ENCODE results near the gene DDX31.

DDX31 gene

DNA sequence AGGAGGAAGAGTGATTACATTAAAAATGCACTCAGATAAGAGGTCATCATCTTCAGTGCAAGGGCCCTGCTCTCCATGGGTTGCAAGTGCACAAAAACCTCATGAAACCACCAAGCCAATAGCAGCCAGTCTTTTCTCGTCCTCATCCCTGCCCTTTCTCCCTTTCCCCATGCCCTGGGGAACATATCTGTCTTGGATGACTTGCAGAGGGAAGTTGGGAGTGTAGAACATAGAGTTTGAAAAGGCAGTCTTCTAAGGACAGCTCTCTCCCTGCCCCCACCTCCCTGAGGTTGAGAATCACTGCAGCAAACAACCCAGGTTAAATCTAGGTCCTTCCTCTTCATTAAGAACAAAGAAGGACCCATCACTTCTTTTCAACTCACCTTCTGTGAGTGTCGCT is 22.0 kb downstream of the DDX31 start:
- Histone ChIP-seq H3K27me3 (ENCODE audit: insufficient read depth, poor library complexity, severe bottlenecking) (no peaks in the 10 kb centered on the region), H3K4me3 (replicated peaks; ENCODE audit: insufficient read depth, low read length) (no peak overlapping the region), H3K27ac (replicated peaks) (no peak overlapping the region)
- DNase-seq (ENCODE audit: low read depth in 1 of 2, low spot score in 1 of 2), result no peak
- TF ChIP-seq, protein P1, sequence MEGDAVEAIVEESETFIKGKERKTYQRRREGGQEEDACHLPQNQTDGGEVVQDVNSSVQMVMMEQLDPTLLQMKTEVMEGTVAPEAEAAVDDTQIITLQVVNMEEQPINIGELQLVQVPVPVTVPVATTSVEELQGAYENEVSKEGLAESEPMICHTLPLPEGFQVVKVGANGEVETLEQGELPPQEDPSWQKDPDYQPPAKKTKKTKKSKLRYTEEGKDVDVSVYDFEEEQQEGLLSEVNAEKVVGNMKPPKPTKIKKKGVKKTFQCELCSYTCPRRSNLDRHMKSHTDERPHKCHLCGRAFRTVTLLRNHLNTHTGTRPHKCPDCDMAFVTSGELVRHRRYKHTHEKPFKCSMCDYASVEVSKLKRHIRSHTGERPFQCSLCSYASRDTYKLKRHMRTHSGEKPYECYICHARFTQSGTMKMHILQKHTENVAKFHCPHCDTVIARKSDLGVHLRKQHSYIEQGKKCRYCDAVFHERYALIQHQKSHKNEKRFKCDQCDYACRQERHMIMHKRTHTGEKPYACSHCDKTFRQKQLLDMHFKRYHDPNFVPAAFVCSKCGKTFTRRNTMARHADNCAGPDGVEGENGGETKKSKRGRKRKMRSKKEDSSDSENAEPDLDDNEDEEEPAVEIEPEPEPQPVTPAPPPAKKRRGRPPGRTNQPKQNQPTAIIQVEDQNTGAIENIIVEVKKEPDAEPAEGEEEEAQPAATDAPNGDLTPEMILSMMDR (IDR thresholded peaks at IDR 0.05; ENCODE audit: insufficient read depth, low read length), result no peak
- TF ChIP-seq, protein P2, sequence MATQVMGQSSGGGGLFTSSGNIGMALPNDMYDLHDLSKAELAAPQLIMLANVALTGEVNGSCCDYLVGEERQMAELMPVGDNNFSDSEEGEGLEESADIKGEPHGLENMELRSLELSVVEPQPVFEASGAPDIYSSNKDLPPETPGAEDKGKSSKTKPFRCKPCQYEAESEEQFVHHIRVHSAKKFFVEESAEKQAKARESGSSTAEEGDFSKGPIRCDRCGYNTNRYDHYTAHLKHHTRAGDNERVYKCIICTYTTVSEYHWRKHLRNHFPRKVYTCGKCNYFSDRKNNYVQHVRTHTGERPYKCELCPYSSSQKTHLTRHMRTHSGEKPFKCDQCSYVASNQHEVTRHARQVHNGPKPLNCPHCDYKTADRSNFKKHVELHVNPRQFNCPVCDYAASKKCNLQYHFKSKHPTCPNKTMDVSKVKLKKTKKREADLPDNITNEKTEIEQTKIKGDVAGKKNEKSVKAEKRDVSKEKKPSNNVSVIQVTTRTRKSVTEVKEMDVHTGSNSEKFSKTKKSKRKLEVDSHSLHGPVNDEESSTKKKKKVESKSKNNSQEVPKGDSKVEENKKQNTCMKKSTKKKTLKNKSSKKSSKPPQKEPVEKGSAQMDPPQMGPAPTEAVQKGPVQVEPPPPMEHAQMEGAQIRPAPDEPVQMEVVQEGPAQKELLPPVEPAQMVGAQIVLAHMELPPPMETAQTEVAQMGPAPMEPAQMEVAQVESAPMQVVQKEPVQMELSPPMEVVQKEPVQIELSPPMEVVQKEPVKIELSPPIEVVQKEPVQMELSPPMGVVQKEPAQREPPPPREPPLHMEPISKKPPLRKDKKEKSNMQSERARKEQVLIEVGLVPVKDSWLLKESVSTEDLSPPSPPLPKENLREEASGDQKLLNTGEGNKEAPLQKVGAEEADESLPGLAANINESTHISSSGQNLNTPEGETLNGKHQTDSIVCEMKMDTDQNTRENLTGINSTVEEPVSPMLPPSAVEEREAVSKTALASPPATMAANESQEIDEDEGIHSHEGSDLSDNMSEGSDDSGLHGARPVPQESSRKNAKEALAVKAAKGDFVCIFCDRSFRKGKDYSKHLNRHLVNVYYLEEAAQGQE (IDR thresholded peaks at IDR 0.05; ENCODE audit: insufficient replicate concordance, low read depth), result no peak
- TF ChIP-seq SPI1 (IDR thresholded peaks at IDR 0.05; ENCODE audit: borderline replicate concordance, low read depth) (no peak), GABPA (IDR thresholded peaks at IDR 0.05; ENCODE audit: low read depth) (no peak), POLR2AphosphoS5 (IDR thresholded peaks at IDR 0.05; ENCODE audit: low read depth) (no peak)

DNA sequence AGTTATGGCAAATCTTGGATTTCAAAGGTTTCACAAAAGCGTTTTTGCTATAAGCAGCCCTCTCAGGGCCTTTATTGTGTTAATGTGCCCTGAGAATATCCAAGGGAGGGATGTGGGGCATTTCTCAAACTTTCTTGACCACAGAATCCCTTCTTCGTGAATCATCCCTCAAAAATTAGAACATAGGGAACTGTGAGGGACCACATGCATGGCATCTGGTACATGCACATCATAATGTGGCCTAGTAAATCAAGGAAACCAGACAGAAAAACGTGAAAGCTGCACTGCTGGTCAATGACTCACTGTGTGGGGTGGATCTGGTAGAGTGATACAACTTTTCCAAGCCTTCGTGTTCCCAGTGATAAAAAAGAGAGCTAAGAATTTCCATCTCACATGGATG is 22.4 kb downstream of the DDX31 start:
- no peak overlapping the region for H3K27ac ChIP-seq (replicated peaks)
- H3K4me3 ChIP-seq (replicated peaks; ENCODE audit: insufficient read depth, low read length), result no peak overlapping the region
- TF ChIP-seq, protein P1 (IDR thresholded peaks at IDR 0.05; ENCODE audit: insufficient read depth, low read length), result no peak
- TF ChIP-seq SPI1 (IDR thresholded peaks at IDR 0.05; ENCODE audit: borderline replicate concordance, low read depth) (no peak), GABPA (IDR thresholded peaks at IDR 0.05; ENCODE audit: low read depth) (no peak), POLR2AphosphoS5 (IDR thresholded peaks at IDR 0.05; ENCODE audit: low read depth) (no peak)
- TF ChIP-seq, protein P2 (IDR thresholded peaks at IDR 0.05; ENCODE audit: insufficient replicate concordance, low read depth), result no peak
- H3K27me3 ChIP-seq (ENCODE audit: insufficient read depth, poor library complexity, severe bottlenecking), result no peaks in the 10 kb centered on the region
- DNase-seq (ENCODE audit: low read depth in 1 of 2, low spot score in 1 of 2), result no peak

DNA sequence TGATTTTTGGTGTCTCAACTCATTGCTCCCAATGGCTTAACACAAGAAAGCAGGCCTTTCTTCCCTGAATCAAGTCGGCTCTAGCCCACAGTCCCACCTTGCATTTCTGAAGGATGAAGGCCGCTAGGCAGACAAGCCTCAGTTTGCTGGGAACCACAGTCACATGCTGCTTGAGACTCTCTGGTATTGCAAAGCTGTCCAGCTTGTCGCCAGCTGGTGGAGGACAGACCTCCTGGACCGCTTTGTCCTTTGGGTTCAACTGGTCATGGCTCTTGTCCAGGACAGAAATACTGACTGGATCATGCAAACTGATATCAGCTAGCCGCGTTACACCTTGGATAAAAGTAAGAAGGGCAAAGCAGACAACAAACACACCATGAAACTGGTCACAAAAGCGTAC is 23.1 kb downstream of the DDX31 start:
- TF ChIP-seq SPI1 (IDR thresholded peaks at IDR 0.05; ENCODE audit: borderline replicate concordance, low read depth) (no peak), GABPA (IDR thresholded peaks at IDR 0.05; ENCODE audit: low read depth) (no peak)
- TF ChIP-seq, protein P1 (IDR thresholded peaks at IDR 0.05; ENCODE audit: insufficient read depth, low read length), result no peak
- DNase-seq (ENCODE audit: low read depth in 1 of 2, low spot score in 1 of 2), result no peak
- H3K27ac ChIP-seq (replicated peaks), result no peak overlapping the region

DNA sequence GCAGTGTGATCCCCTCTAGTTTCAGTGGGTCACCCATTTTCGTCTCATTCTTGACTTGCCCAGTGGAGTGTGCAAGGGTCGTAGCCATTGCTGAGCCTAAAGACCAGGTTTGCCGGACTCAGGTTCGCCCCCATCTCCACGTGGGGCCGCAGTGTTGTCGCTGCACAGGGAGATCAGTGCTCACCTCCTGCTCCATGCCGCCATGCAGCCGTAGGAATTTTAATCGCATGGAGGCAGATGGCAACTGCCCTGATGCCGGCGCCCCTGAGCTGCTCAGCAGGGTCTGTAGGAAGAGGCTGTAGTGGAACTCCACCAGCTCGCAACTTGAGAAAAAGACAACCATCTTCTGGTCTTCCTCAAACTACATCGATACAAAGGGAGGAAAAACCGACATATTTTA is 24.1 kb downstream of the DDX31 start:
- Histone ChIP-seq H3K4me3 (replicated peaks; ENCODE audit: insufficient read depth, low read length) (no peak overlapping the region), H3K27me3 (ENCODE audit: insufficient read depth, poor library complexity, severe bottlenecking) (no peaks in the 10 kb centered on the region), H3K27ac (replicated peaks) (no peak overlapping the region)
- no peak for DNase-seq (ENCODE audit: low read depth in 1 of 2, low spot score in 1 of 2)
- TF ChIP-seq, protein P2 (IDR thresholded peaks at IDR 0.05; ENCODE audit: insufficient replicate concordance, low read depth), result no peak
- TF ChIP-seq, protein P1 (IDR thresholded peaks at IDR 0.05; ENCODE audit: insufficient read depth, low read length), result no peak
- TF ChIP-seq SPI1 (IDR thresholded peaks at IDR 0.05; ENCODE audit: borderline replicate concordance, low read depth) (no peak), POLR2AphosphoS5 (IDR thresholded peaks at IDR 0.05; ENCODE audit: low read depth) (no peak), GABPA (IDR thresholded peaks at IDR 0.05; ENCODE audit: low read depth) (no peak)

More for the DNA sequence above, 23.1 kb downstream of the DDX31 start:
- no peak overlapping the region for H3K4me3 ChIP-seq (replicated peaks; ENCODE audit: insufficient read depth, low read length)
- H3K27me3 ChIP-seq (ENCODE audit: insufficient read depth, poor library complexity, severe bottlenecking), result no peaks in the 10 kb centered on the region
